GM18873 (cell line): ENCODE results near the gene ANKK1.

Experiments
- ATAC-seq: cut with Tn5 transposase; IDR thresholded peaks from one replicate; pipeline ENCODE4 v1.9.1; 2021; ENCODE audit warnings: mild to moderate bottlenecking, moderate library complexity, moderate number of reproducible peaks; ENCODE audit not compliant: unreplicated experiment, low FRiP score

The ANKK1 gene

GRCh38 chr11:113387605-113388211 lies at the start of gene ANKK1:
Gene ANKK1, plus strand, starts transcription at chr11:113387779. Its CDS starts 106 bp downstream, at chr11:113387885.
- no peak for ATAC-seq

GRCh38 chr11:113338730-113339129 lies 48.8 kb upstream of the ANKK1 start:
- ATAC-seq: no peak

- no peak for ATAC-seq
Measured at GRCh38 chr11:113339929-113340589, 47.5 kb upstream of the ANKK1 start.

GRCh38 chr11:113341388-113342165 lies 46.0 kb upstream of the ANKK1 start:
- ATAC-seq: no peak

- no peak for ATAC-seq
Measured at GRCh38 chr11:113345978-113346377, 41.6 kb upstream of the ANKK1 start.

GRCh38 chr11:113349528-113349927 lies 38.1 kb upstream of the ANKK1 start:
- no peak for ATAC-seq

GRCh38 chr11:113350336-113351067 lies 37.1 kb upstream of the ANKK1 start:
- ATAC-seq: no peak

GRCh38 chr11:113351068-113351450 lies 36.5 kb upstream of the ANKK1 start:
- ATAC-seq: no peak

- no peak for ATAC-seq
Measured at GRCh38 chr11:113351480-113351879, 36.1 kb upstream of the ANKK1 start.

GRCh38 chr11:113356203-113356602 lies 31.4 kb upstream of the ANKK1 start:
- ATAC-seq: no peak

- ATAC-seq: no peak
Measured at GRCh38 chr11:113363406-113363805, 24.2 kb upstream of the ANKK1 start.

GRCh38 chr11:113363996-113364641 lies 23.5 kb upstream of the ANKK1 start:
- ATAC-seq: no peak

- ATAC-seq: no peak
Measured at GRCh38 chr11:113365895-113366294, 21.7 kb upstream of the ANKK1 start.

- ATAC-seq: no peak
Measured at GRCh38 chr11:113369411-113369810, 18.2 kb upstream of the ANKK1 start.

- no peak for ATAC-seq
Measured at GRCh38 chr11:113370634-113371033, 16.9 kb upstream of the ANKK1 start.

- ATAC-seq: no peak
Measured at GRCh38 chr11:113372309-113372708, 15.3 kb upstream of the ANKK1 start.

- no peak for ATAC-seq
Measured at GRCh38 chr11:113373306-113373705, 14.3 kb upstream of the ANKK1 start.

- no peak for ATAC-seq
Measured at GRCh38 chr11:113373981-113374560, 13.5 kb upstream of the ANKK1 start.

GRCh38 chr11:113375402-113375801 lies 12.2 kb upstream of the ANKK1 start:
- no peak for ATAC-seq

GRCh38 chr11:113376156-113376555 lies 11.4 kb upstream of the ANKK1 start:
- ATAC-seq: no peak
